Hematopoietic multipotent progenitor cell (in vitro differentiated cells): Measurements from ENCODE around the gene ZNHIT1. TPM values are rescaled to one million over a fixed set of nuclear protein-coding genes. Genes with fewer than 3 reads are reported as not detected.
A peak's percentile ranks its signal among the peaks of the same experiment; 100 is the strongest.

ENCODE experiments used
- DNase-seq, 3 donors: peaks; one replicate each; pipeline ENCODE4 v3.0.0-alpha.2; 2011 to 2015; ENCODE audit warnings: low read depth in 2 of 3, low spot score in 2 of 3
- total RNA-seq: library from RNA; depleted of rRNA; stranded (reverse); fragments of >200 nt; gene quantifications from one replicate; pipeline ENCODE4 v1.2.3, GENCODE V29; 2012

Gene ZNHIT1
- total RNA-seq: 35.5 TPM

GRCh38 chr7:101217388-101218235 is at the start of gene ZNHIT1, which contains the start of gene PLOD3:
TSS of gene ZNHIT1 (plus strand) at chr7:101218165. CDS start at chr7:101218196, 31 bp downstream.
TSS of gene PLOD3 (minus strand) at chr7:101217581. CDS start at chr7:101217274, 307 bp downstream.
- peak; percentile 93 to 100 (median 98) for DNase-seq

- DNase-seq: no peak
These were observed 49.4 kb upstream of the ZNHIT1 start for GRCh38 chr7:101168412-101169049.

GRCh38 chr7:101169110-101169837 is 48.7 kb upstream of the ZNHIT1 start:
- no peak for DNase-seq

- DNase-seq: peak in 2 of 3 donors; percentile 78 to 80
These were observed 48.0 kb upstream of the ZNHIT1 start for GRCh38 chr7:101169838-101170551.

GRCh38 chr7:101170617-101171441 is 47.1 kb upstream of the ZNHIT1 start:
- DNase-seq: no peak

- no peak for DNase-seq
These were observed 46.5 kb upstream of the ZNHIT1 start for GRCh38 chr7:101171442-101171837.

- peak in 2 of 3 donors; percentile 73 to 82 for DNase-seq
These were observed 45.7 kb upstream of the ZNHIT1 start for GRCh38 chr7:101172005-101172853.

- DNase-seq: peak in 2 of 3 donors; percentile 68 to 78
These were observed 44.9 kb upstream of the ZNHIT1 start for GRCh38 chr7:101172854-101173751.

- DNase-seq: peak in 2 of 3 donors; percentile 54 to 61
These were observed 44.2 kb upstream of the ZNHIT1 start for GRCh38 chr7:101173752-101174244.

GRCh38 chr7:101174322-101174854 is 43.6 kb upstream of the ZNHIT1 start:
- DNase-seq: no peak

GRCh38 chr7:101175664-101176063 is 42.3 kb upstream of the ZNHIT1 start:
- no peak for DNase-seq

GRCh38 chr7:101177644-101178043 is 40.3 kb upstream of the ZNHIT1 start:
- no peak for DNase-seq

- no peak for DNase-seq
These were observed 38.8 kb upstream of the ZNHIT1 start for GRCh38 chr7:101179117-101179516.

GRCh38 chr7:101179713-101180112 is 38.3 kb upstream of the ZNHIT1 start:
- no peak for DNase-seq

GRCh38 chr7:101180130-101180755 is 37.7 kb upstream of the ZNHIT1 start, which contains the start of gene NAT16:
TSS of gene NAT16 (minus strand) at chr7:101180293. CDS start at chr7:101174807, 5,486 bp downstream.
- no peak for DNase-seq

- no peak for DNase-seq
These were observed 32.6 kb upstream of the ZNHIT1 start for GRCh38 chr7:101185258-101185839.
